HG03432 (cell line): Measurements from ENCODE around the gene SIPA1L3.
"Not testable (repeated sequence)": the region's sequence is repeated elsewhere in the genome, so short reads cannot be mapped to it uniquely, and the experiment has no call there.

Experiments used
- ATAC-seq: cut with Tn5 transposase; IDR thresholded peaks from one replicate; pipeline ENCODE4 v1.9.1; 2021; ENCODE audit warnings: mild to moderate bottlenecking, moderate library complexity; ENCODE audit not compliant: unreplicated experiment

SIPA1L3 gene

GRCh38 chr19:38018694-38019395 is 111.8 kb downstream of the SIPA1L3 start:
- ATAC-seq, result no peak

DNA sequence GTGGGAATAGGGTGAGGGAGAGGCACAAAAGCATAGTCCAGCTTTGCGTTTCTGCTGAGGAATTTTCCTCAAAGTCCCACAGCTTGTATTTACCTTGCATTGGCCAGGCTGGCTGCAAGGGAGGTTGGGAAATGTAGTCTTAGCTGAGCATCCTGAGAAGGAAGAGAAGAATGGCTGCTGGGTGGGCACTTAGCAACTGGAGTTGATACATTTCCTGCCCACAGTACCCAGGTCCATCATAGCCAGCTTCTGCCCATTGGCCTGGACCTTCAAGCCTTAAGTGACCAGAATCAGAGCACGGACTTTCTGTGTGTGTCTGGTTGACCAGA is 112.4 kb downstream of the SIPA1L3 start:
- no peak for ATAC-seq

- ATAC-seq, result no peak
Measured at GRCh38 chr19:38020311-38020710, 113.3 kb downstream of the SIPA1L3 start.

- no peak for ATAC-seq
Measured at GRCh38 chr19:38021352-38021751, 114.3 kb downstream of the SIPA1L3 start.

DNA sequence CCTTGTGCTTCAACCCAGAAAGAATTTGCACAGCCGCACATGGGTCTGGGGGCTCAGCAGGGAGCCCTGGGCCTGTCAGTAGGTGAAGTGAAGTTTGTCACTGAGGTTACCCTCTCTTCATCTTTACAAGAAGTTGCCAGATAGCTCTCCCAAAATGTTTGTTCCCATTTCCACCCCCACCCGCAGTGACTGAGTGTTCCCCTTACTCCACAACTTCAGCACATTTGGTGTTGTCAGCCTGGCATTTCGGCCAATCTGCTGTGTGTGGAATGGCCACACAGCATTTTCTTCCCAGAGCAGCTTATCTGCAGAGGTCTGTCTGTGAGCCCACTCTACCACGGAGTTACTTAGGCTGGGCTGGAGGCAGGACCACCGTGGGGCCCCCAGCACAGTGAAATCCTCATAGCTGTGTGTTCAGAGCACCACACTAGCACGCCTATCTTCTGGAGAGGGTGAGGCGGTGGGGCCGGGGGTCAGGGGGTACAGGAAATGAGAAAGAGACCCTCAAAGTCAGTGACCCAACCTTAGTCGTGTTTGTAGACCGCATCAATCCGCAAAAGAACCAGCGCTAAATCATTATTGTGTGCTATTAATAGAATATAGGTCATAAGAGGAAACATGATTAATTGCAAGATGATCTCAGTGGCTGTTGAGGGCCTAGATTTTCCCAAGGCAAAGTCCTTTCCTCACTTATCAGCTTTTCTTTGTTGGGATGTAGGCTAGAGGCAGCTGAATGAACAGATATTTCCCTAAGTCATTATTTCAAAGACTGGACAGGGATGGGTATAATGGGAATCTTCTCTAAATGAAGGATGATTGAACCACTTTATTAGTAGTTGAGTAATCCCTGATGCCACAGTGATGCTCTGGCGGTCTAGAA is 116.0 kb downstream of the SIPA1L3 start:
- no peak for ATAC-seq

GRCh38 chr19:38023671-38024541 is 116.9 kb downstream of the SIPA1L3 start:
- no peak for ATAC-seq

GRCh38 chr19:38024992-38025908 is 118.2 kb downstream of the SIPA1L3 start:
- ATAC-seq, result no peak

- no peak for ATAC-seq
Measured at GRCh38 chr19:38025909-38026307, 118.9 kb downstream of the SIPA1L3 start.

DNA sequence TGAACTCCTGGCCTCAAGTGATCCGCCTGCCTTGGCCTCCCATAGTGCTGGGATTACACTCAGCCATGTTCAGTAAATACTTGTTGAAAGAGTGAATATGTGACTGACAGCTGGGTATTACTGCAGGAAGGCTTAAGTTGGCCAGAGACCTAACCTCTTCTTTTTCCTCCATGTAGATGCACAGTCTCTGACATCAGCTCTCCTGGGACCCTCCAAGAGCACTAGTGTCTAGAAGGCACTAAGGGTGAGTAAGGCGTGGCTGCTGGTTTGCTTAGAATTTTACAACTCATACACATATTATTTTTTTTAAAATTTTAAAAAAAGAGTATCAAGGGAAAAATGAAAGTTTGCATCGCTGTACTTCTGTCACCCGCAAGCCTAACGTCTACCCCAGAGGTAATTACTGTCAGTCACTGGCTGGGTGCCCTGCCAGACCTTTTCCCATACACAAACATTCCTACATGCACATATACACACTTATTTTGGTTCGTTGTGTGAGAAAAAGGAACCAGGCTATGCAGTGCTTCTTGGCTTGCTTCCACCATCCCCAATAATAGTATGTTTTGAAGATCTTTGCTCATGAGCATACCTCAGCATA is 122.0 kb downstream of the SIPA1L3 start:
- no peak for ATAC-seq

GRCh38 chr19:38030001-38030400 is 123.0 kb downstream of the SIPA1L3 start:
- not testable (repeated sequence) for ATAC-seq

GRCh38 chr19:38030686-38031422 is 123.8 kb downstream of the SIPA1L3 start:
- ATAC-seq, result no peak

- no peak for ATAC-seq
Measured at GRCh38 chr19:38031423-38031770, 124.4 kb downstream of the SIPA1L3 start.

GRCh38 chr19:38032151-38032550 is 125.1 kb downstream of the SIPA1L3 start:
- no peak for ATAC-seq

- ATAC-seq, result no peak
Measured at GRCh38 chr19:38032951-38033350, 125.9 kb downstream of the SIPA1L3 start.

DNA sequence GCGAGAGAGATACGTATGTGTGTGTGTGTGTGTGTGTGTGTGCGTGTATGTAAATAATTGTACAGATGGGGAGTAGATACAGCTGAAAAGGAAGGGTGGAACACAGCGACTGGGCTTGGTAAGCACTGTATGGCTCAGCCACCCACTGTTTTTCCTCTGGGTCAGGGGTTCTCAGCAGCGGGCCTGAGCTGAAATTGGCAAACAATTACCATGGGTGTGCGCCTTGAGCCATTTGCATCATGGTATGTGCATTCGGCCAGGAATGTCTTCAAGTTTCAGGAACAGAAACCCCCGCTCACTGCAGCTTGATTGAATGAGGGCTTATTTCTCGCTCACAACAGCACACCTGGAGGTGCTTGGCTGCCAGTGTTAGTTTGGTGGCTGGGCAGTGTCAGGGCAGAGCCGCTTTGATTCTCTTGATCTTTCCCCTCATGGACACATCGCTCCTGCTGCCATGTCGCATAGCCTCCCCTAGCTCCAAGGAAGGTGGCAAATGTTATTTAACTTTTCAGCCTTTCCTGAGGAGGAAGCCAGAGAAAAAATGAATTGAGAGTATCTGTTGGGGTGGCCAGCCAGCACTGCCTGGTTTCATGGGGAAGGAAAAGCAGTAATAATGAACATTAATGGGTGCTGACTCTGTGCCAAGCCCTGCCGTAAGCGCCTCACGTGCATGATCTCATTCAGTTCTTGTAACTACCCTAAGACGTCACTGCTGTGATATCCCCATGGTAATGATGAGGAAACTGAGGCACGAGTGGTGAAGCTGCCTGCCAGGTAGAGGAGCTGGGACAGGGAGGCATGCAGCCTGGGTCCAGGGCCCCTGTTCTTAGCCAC is 126.9 kb downstream of the SIPA1L3 start:
- peak; percentile 68 for ATAC-seq

GRCh38 chr19:38034492-38034860 is 127.5 kb downstream of the SIPA1L3 start:
- no peak for ATAC-seq

DNA sequence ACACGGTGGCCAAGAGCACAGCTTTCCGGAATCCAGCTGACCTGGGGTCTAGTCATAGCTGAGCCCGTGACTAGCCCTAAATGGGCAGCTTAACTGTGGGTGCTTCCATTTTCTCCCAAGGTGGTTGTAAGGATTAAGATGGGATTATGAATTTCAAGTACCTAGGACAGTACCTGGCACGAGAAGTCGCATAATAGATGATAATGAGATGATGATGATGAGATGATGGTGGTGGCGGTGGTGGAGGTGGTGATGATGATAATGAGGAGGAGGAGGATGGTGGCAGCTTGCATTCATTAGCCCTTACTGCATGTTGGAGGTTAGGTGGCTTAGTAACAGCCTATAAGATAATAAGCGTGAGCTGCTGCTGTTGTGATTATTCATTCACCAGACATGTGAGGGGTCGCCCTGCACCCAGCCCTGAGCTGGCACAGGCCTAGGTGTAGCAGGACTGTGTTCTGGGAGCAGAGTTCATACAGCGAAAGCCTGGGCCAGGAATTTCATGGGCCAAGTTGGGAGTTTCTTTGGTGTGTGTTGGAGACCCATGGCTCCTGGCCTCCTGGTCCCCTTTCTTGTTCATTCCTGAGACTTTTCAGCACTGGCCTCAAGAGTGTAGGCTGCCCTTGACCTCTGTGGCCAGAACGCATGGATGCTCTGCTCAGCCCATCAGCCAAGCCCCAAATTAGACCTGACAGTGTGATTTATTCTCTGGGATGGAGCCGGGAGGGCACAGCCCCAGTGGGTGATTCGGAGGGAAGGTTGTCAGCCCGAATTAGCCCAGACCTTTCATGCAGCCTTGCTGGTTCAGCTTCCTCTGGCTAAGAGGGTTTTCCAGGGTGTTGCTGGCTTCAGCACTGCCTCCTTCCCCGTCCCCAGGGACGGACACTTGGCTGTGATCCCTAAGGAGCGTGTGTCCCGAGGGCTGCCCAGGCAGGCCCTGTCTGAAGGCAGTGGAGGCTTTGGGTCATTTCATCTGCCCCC is 128.8 kb downstream of the SIPA1L3 start:
- no peak for ATAC-seq
